Lung (tissue), 12 donors: ENCODE results near the gene TMEM132A. TPM values are rescaled to one million over a fixed set of nuclear protein-coding genes. Genes with fewer than 3 reads are reported as not detected.

ENCODE experiments used
- ATAC-seq: fragments of 200-7000 bp; cut with Tn5 transposase; one replicate; pipeline ENCODE4 v1.9.1; 2020; ENCODE audit warnings: moderate number of reproducible peaks; ENCODE audit not compliant: insufficient read depth, low FRiP score
- DNase-seq, 3 donors: peaks; one replicate each; pipeline ENCODE4 v3.0.0-alpha.2; 2013 to 2017
- H3K27ac ChIP-seq, 2 donors: one replicate each; pipeline ENCODE4 v1.5.1; 2013; ENCODE audit warnings: mild to moderate bottlenecking in 2 of 2, moderate library complexity in 2 of 2, control low read depth in 1 of 2, inconsistent platforms in 1 of 2, low read depth in 1 of 2, low read length in 1 of 2
- H3K27me3 ChIP-seq, 3 donors: one replicate each; pipeline ENCODE4 v1.5.1; 2013; ENCODE audit warnings: low read length in 2 of 3; ENCODE audit not compliant: control insufficient read depth in 3 of 3, insufficient read depth in 3 of 3
- H3K36me3 ChIP-seq, 4 donors: one replicate each; pipeline ENCODE4 v1.5.1; 2013; ENCODE audit warnings: low read length in 4 of 4, mild to moderate bottlenecking in 1 of 4, moderate library complexity in 1 of 4; ENCODE audit not compliant: control insufficient read depth in 4 of 4, insufficient read depth in 4 of 4
- H3K4me1 ChIP-seq, 5 donors: one replicate each; pipeline ENCODE4 v1.5.1; 2013; ENCODE audit warnings: low read length in 5 of 5, mild to moderate bottlenecking in 2 of 5, moderate library complexity in 1 of 5; ENCODE audit not compliant: control insufficient read depth in 5 of 5, insufficient read depth in 5 of 5
- H3K4me3 ChIP-seq: one replicate; pipeline ENCODE4 v1.5.1; 2013; ENCODE audit warnings: mild to moderate bottlenecking, control low read depth, moderate library complexity
- H3K9ac ChIP-seq, 2 donors: one replicate each; pipeline ENCODE4 v1.5.1; 2013; ENCODE audit warnings: low read length in 2 of 2, control low read depth in 1 of 2; ENCODE audit not compliant: insufficient read depth in 1 of 2
- H3K9me3 ChIP-seq, 4 donors: one replicate each; pipeline ENCODE4 v1.5.1; 2013; ENCODE audit warnings: low read length in 3 of 4, mild to moderate bottlenecking in 1 of 4, moderate library complexity in 1 of 4; ENCODE audit not compliant: control insufficient read depth in 4 of 4, insufficient read depth in 3 of 4
- CTCF ChIP-seq: IDR thresholded peaks from 2 replicates; pipeline ENCODE4 v1.5.1; 2012; ENCODE audit warnings: mild to moderate bottlenecking; ENCODE audit errors: control extremely low read depth, extremely low read depth
- WGBS, 2 donors: extraction: QIAGEN DNeasy Blood & Tissue Kit; methylation state at CpG; one replicate each; pipeline ENCODE4 v1.1.7; 2013; 5-methylcytosine and 5-hydroxymethylcytosine counted together
- polyA plus RNA-seq, 2 donors: library from polyadenylated mRNA; stranded (reverse); fragments of 200-250 nt; gene quantifications; one replicate each; pipeline ENCODE4 v1.2.1, GENCODE V29; 2013
- total RNA-seq, 2 donors: library from RNA; depleted of rRNA in 1 of 2; stranded (reverse); fragments of >200 nt in 1 of 2; gene quantifications; one replicate each; pipeline ENCODE4 v1.2.1, GENCODE V29; 2014 to 2021
- donor health status: control.
- donor health status: control.
- donor health status: Bipolar disorder and iron deficiency.
- donor health status: healthy.
- donor health status: DM: yes; HTN: yes; CAD: no.

The TMEM132A gene
- total and polyA plus RNA-seq, 4 donors: 6.7 to 20.5 (median 17.5) TPM

DNA sequence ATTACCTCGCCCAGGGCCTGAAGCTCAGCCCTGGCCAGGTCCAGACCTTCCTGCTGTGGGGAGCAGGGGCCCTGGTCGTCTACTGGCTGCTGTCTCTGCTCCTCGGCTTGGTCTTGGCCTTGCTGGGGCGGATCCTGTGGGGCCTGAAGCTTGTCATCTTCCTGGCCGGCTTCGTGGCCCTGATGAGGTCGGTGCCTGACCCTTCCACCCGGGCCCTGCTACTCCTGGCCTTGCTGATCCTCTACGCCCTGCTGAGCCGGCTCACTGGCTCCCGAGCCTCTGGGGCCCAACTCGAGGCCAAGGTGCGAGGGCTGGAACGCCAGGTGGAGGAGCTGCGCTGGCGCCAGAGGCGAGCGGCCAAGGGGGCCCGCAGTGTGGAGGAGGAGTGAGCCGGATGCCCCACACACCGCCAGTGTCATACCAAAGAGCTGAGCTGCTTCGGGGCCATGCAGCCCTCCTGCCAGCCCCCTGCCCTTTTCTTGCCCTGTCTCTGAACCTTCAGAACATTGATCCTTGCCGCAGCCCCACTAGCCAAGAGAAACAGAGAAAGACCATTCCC is 2.4 kb upstream of the TMEM132A start:
- WGBS, 2 donors: 90 to 92% methylated on average over 22 to 23 of the region's 23 CpGs
- Histone ChIP-seq H3K9me3 (peaks cover 0 to 3% (median 0%) of the 10 kb centered on the region in 4 donors), H3K4me1 (peaks cover 0 to 20% (median 4%) of the 10 kb centered on the region in 5 donors), H3K36me3 (peaks cover 9 to 30% (median 16%) of the 10 kb centered on the region in 4 donors), H3K27ac (no peak overlapping the region), H3K27me3 (no peaks in the 10 kb centered on the region), H3K9ac (no peak overlapping the region), H3K4me3 (no peak overlapping the region)
- TF ChIP-seq CTCF: no peak
- DNase-seq (no peak), ATAC-seq (no peak)

GRCh38 chr11:60922906-60923305 is 1.4 kb upstream of the TMEM132A start:
- ATAC-seq (no peak), DNase-seq (no peak)
- Histone ChIP-seq H3K4me3 (no peak overlapping the region), H3K9me3 (peaks cover 0 to 3% (median 0%) of the 10 kb centered on the region in 4 donors), H3K4me1 (peaks cover 0 to 16% (median 4%) of the 10 kb centered on the region in 5 donors), H3K36me3 (peaks cover 9 to 30% (median 16%) of the 10 kb centered on the region in 4 donors), H3K9ac (no peak overlapping the region), H3K27me3 (no peaks in the 10 kb centered on the region), H3K27ac (no peak overlapping the region)
- WGBS, 2 donors: 91% methylated on average over 6 of the region's 6 CpGs
- TF ChIP-seq CTCF: no peak

DNA sequence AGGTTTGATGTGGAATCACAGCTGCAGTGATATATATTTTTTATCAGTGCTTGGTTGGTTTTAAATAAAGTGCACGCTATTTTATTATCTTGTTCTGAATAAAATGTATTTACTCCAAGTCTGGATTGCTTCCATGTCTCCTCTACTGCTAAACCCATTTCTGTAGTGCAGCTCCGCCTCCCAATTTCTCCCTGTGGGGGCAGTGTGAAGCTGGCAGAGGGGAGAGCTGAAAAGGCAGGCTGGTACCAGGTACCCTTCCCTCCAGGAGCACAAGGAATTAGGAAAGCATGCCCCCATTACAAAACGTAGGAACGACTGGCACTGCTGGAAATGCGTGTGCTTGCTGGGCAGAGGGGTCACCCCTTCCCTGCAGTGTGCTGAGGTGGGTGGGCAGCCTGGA is 934 bp upstream of the TMEM132A start:
- Histone ChIP-seq H3K27me3 (no peaks in the 10 kb centered on the region), H3K27ac (no peak overlapping the region), H3K4me3 (no peak overlapping the region), H3K9me3 (peaks cover 0 to 3% (median 0%) of the 10 kb centered on the region in 4 donors), H3K4me1 (peaks cover 0 to 16% (median 4%) of the 10 kb centered on the region in 5 donors), H3K36me3 (peaks cover 9 to 30% (median 16%) of the 10 kb centered on the region in 4 donors), H3K9ac (no peak overlapping the region)
- ATAC-seq (no peak), DNase-seq (no peak)
- 83 to 90% methylated on average over 5 of the region's 5 CpGs for WGBS, 2 donors
- TF ChIP-seq CTCF: no peak

DNA sequence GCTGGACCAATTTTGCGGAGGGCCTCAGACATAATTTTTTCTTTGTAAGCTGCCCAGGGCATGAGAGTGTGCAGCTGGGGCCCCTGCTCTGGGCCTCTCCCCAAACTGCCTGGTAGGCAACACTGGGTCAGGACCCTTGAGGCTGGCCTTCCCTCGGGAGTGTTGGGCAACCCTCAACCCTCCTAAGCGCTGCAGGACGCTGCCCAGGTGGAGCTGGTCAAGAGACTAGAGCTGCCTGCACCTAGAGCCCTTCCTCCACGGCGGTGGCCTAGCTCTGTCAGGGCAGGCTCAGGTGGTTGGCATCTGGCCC is 505 bp upstream of the TMEM132A start:
- Histone ChIP-seq H3K9ac (no peak overlapping the region), H3K27ac (no peak overlapping the region), H3K9me3 (peaks cover 0 to 3% (median 0%) of the 10 kb centered on the region in 4 donors), H3K4me3 (no peak overlapping the region), H3K36me3 (peaks cover 9 to 30% (median 16%) of the 10 kb centered on the region in 4 donors), H3K4me1 (peaks cover 0 to 16% (median 2%) of the 10 kb centered on the region in 5 donors), H3K27me3 (no peaks in the 10 kb centered on the region)
- ATAC-seq (no peak), DNase-seq (no peak)
- 54 to 61% methylated on average over 4 to 6 of the region's 6 CpGs for WGBS, 2 donors
- no peak for TF ChIP-seq CTCF
